Peyer's patch (tissue), 4 donors: ENCODE results near the gene RNH1. TPM values are rescaled to one million over a fixed set of nuclear protein-coding genes. Genes with fewer than 3 reads are reported as not detected.
A peak's percentile ranks its signal among the peaks of the same experiment; 100 is the strongest.

Experiments used
- DNase-seq, 3 donors: peaks; one replicate each; pipeline ENCODE4 v3.0.0-alpha.2; 2017 to 2019
- H3K27ac ChIP-seq, 4 donors: fragments of 200-600 bp; sonication (generic); one replicate each; pipeline ENCODE4 v1.5.1; 2016 to 2019
- H3K27me3 ChIP-seq, 2 donors: fragments of 200-600 bp; sonication (generic); one replicate each; pipeline ENCODE4 v1.5.1; 2019
- H3K36me3 ChIP-seq, 3 donors: fragments of 200-600 bp; sonication (generic); one replicate each; pipeline ENCODE4 v1.5.1; 2016 to 2019
- H3K4me1 ChIP-seq, 4 donors: fragments of 200-600 bp; sonication (generic); one replicate each; pipeline ENCODE4 v1.5.1; 2016 to 2019
- H3K4me3 ChIP-seq, 4 donors: fragments of 200-600 bp; sonication (generic); 1 replicate in 3 of 4; 2 replicates in 1 of 4; pipeline ENCODE4 v1.5.1; 2016 to 2019; ENCODE audit warnings: mild to moderate bottlenecking in 1 of 4
- H3K9me3 ChIP-seq, 4 donors: fragments of 200-600 bp; sonication (generic); one replicate each; pipeline ENCODE4 v1.5.1; 2016 to 2019; ENCODE audit warnings: mild to moderate bottlenecking in 1 of 4
- POLR2A ChIP-seq, 2 donors: fragments of 450-650 bp; IDR thresholded peaks; one replicate each; pipeline ENCODE4 v1.5.1; 2017; ENCODE audit warnings: antibody characterized with exemption in 2 of 2, mild to moderate bottlenecking in 2 of 2, moderate library complexity in 2 of 2
- total RNA-seq, 4 donors: library from RNA; depleted of rRNA; stranded (reverse); fragments of >200 nt; gene quantifications; one replicate each; pipeline ENCODE4 v1.1.0, GENCODE V29; 2016
- TF ChIP-seq, protein P1 (sequence below), 6 experiments: fragments of 450-650 bp in 4 of 6; fragments of 200-600 bp in 2 of 6; sonication (generic) in 1 of 6; IDR thresholded peaks; one replicate each; pipeline ENCODE4 v1.5.1; 2017 to 2019; ENCODE audit warnings: antibody characterized with exemption in 6 of 6, mild to moderate bottlenecking in 3 of 6, moderate library complexity in 1 of 6

RNH1 gene
- total RNA-seq: 100 to 1,000 TPM; 130 to 157 (median 137) TPM

DNA sequence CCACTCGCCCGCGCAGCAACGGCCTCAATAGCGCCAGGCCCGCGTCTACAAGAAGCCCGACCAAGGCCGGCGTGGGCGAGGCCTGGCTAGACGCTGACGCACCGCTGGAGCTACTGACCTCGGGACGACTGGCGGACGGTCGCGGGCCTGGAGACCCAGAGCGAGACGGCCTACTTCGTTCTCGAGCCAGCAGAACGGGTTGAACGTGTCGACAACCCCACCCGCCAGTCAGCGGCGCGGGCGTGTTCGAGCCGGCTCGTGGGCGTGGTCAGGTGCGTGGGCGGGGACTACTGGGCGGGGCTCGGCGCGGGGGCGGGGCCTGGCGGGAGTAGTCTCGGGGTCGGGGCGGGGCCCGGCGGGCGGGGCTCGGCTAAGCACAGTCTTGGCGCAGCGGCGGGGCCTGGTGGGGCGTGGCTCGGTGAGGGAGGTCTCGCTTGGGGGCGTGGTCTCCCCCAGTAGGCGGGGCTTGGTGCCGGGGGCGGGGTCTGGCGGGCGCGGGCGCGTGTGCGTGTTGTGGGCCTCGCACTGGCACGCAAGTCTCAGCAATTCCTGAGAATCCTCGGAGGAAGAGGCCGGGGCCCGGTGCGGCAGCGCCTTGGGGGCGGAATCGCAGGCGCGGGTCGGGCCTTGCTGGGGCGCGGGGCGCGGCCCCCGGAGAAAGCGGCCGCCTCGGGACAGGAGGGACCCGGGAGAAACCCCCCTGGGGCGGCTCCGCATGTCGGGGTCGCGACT lies at the start of gene RNH1:
Gene RNH1 (minus strand): TSS at position 248 of the 732 bp plus-strand sequence. CDS start 5,080 bp downstream, outside the sequence.
- Histone ChIP-seq H3K27ac (peak within 1 kb of the TSS; percentile 99 to 100 (median 100)), H3K4me3 (peak within 1 kb of the TSS; percentile 79 to 100 (median 88)), H3K27me3 (no peaks in the 10 kb centered on the region), H3K36me3 (peaks cover 0 to 18% (median 0%) of the 10 kb centered on the region in 3 donors), H3K4me1 (peaks cover 6 to 40% (median 19%) of the 10 kb centered on the region in 4 donors), H3K9me3 (no peaks in the 10 kb centered on the region)
- TF ChIP-seq, protein P1, sequence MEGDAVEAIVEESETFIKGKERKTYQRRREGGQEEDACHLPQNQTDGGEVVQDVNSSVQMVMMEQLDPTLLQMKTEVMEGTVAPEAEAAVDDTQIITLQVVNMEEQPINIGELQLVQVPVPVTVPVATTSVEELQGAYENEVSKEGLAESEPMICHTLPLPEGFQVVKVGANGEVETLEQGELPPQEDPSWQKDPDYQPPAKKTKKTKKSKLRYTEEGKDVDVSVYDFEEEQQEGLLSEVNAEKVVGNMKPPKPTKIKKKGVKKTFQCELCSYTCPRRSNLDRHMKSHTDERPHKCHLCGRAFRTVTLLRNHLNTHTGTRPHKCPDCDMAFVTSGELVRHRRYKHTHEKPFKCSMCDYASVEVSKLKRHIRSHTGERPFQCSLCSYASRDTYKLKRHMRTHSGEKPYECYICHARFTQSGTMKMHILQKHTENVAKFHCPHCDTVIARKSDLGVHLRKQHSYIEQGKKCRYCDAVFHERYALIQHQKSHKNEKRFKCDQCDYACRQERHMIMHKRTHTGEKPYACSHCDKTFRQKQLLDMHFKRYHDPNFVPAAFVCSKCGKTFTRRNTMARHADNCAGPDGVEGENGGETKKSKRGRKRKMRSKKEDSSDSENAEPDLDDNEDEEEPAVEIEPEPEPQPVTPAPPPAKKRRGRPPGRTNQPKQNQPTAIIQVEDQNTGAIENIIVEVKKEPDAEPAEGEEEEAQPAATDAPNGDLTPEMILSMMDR (IDR thresholded peaks at IDR 0.05): peak in 1 of 6 experiments; percentile 6
- peak; percentile 71 for TF ChIP-seq POLR2A (IDR thresholded peaks at IDR 0.05)
- DNase-seq: peak; percentile 99 to 100 (median 99)

DNA sequence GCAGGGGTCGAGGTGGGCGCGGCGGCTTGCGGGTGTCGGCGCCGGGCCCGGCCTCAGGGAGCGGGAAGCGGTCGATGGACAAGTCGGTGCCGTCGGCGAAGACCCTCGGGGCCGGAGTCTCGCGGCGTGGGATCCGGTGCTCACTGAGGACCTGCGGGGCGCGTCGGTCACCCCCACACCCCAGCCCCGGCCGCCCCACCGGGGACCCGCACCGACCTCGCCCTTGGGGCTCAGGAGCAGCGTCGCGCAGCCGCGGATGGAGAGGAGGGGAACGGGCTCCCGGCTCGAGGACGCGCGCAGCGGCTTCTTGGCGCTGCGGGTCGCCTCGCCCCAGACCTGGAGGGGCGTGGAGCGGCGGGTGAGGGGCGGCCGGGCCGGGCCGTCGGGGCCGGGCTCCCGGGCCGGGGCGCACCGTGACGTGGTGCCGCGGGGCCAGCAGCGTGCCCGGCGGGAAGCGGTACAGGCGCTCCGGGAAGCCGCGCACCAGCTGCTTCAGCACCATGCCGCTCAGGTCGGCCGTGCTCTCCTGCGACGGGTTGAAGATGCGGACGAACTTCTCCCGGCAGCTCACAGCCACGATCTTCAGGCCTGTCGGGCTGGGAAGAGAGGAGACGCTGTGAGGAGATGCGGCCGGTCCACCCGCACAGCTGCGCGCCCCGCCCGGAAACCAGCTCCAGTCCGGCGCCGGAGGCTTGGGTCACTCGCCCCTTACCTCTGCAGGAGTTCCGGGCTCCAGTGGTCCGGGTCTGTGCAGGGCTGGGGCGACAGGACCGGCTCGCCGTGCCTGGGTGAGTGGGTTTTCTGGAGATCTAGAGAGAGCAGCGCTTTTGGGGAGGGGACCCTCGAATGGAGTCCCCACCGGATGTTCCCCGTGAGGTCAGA lies 49.0 kb upstream of the RNH1 start:
- H3K27me3 ChIP-seq: peaks cover 0 to 9% of the 10 kb centered on the region in 2 donors
- no peaks in the 10 kb centered on the region for H3K36me3 ChIP-seq
- peak overlapping the region in 2 of 4 donors; percentile 33 to 49 for H3K27ac ChIP-seq
- peak overlapping the region; percentile 31 to 50 (median 50) for H3K4me3 ChIP-seq
- no peaks in the 10 kb centered on the region for H3K9me3 ChIP-seq
- peak in 1 of 3 donors; percentile 67 for DNase-seq
- peaks cover 0 to 34% (median 26%) of the 10 kb centered on the region in 4 donors for H3K4me1 ChIP-seq
- TF ChIP-seq, protein P1 (IDR thresholded peaks at IDR 0.05): no peak
- no peak for TF ChIP-seq POLR2A (IDR thresholded peaks at IDR 0.05)

DNA sequence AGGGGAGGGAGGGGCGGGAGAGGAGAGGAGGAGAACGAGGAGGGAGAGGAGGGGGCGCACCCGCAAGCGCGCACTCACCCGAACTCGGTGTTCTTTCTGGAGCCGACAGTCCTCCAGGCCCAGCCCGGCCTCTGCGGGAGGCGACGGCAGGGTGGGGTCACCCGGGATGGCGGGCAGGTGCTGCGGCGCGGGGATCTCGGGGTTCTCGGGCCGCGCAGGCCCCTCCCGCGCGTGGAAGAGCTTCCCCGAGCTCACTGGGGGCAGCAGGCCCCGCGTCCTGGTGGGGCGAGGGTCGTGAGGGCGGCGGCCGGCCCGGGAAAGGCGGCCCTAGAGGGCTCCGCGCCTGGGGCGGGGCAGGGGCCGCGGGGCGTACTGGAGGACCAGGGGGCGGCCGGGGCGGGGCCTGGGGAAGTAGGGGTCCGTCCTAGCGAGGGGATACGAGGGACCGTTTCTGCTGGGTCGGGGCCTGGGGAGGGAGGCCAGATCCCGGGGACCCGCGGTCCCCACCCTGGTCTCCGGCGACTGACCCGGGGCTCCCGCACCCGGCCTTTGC lies 48.3 kb upstream of the RNH1 start:
- peaks cover 0 to 32% (median 24%) of the 10 kb centered on the region in 4 donors for H3K4me1 ChIP-seq
- no peak for TF ChIP-seq POLR2A (IDR thresholded peaks at IDR 0.05)
- TF ChIP-seq, protein P1 (IDR thresholded peaks at IDR 0.05): no peak
- H3K27ac ChIP-seq: peak overlapping the region in 1 of 4 donors; percentile 49
- no peaks in the 10 kb centered on the region for H3K36me3 ChIP-seq
- H3K9me3 ChIP-seq: no peaks in the 10 kb centered on the region
- peak overlapping the region; percentile 31 to 50 (median 50) for H3K4me3 ChIP-seq
- DNase-seq: no peak
- peaks cover 0 to 9% of the 10 kb centered on the region in 2 donors for H3K27me3 ChIP-seq

DNA sequence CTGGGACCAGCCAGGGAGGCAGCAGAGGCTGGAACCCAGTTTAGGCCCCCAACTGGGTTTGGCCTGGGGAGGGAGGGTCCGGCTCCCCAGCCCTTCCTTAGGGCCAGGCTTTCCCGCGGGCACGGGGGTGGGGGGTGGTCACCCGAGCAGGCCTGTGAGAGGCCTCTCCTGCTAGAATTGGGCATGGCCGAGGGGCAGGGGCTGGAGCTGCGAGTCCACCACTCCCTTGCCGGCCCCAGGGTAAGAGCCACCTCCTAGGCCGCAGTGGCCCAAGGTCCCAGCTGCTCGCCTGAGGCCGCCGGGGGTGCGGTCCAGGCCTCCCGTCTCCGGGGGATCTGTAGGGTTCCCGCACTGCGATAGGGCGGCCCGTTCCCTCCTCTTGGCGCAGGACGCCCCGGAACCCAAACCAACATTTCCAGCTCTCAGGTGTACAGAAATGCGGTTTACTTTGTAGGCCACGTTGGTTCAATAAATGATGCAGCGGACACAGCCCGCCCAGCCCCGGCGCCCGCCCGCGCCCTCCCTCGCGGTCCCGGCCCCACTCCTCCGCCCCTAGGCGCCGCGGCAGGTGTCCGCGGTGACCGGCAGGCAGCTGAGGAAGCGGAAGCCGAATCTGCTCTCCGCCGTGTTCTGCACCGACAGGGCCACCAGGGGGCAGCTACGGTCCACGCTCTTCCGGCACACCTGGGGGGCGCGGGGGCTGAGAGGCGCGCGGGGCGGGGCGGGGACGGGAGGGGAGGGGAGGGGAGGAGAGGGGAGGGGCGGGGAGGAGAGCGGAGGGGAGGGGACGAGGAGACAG lies 47.6 kb upstream of the RNH1 start:
- H3K27ac ChIP-seq: peak overlapping the region in 1 of 4 donors; percentile 49
- no peaks in the 10 kb centered on the region for H3K9me3 ChIP-seq
- DNase-seq: peak; percentile 74 to 89 (median 84)
- peaks cover 0 to 26% (median 18%) of the 10 kb centered on the region in 4 donors for H3K4me1 ChIP-seq
- H3K36me3 ChIP-seq: no peaks in the 10 kb centered on the region
- H3K4me3 ChIP-seq: peak overlapping the region; percentile 31 to 50 (median 50)
- TF ChIP-seq, protein P1 (IDR thresholded peaks at IDR 0.05): peak; percentile 44 to 75 (median 70)
- TF ChIP-seq POLR2A (IDR thresholded peaks at IDR 0.05): no peak
- peaks cover 0 to 9% of the 10 kb centered on the region in 2 donors for H3K27me3 ChIP-seq
